ENCODE data around the gene ZNF23. TPM values are rescaled to one million over a fixed set of nuclear protein-coding genes. Genes with fewer than 3 reads are reported as not detected.

Gene ZNF23
- total RNA-seq (2022; extraction: Qiagen RNA extraction; ENCODE audit: low read depth) = 5.4 to 7.4 TPM (median 6.1 TPM) in 5 replicates

DNA sequence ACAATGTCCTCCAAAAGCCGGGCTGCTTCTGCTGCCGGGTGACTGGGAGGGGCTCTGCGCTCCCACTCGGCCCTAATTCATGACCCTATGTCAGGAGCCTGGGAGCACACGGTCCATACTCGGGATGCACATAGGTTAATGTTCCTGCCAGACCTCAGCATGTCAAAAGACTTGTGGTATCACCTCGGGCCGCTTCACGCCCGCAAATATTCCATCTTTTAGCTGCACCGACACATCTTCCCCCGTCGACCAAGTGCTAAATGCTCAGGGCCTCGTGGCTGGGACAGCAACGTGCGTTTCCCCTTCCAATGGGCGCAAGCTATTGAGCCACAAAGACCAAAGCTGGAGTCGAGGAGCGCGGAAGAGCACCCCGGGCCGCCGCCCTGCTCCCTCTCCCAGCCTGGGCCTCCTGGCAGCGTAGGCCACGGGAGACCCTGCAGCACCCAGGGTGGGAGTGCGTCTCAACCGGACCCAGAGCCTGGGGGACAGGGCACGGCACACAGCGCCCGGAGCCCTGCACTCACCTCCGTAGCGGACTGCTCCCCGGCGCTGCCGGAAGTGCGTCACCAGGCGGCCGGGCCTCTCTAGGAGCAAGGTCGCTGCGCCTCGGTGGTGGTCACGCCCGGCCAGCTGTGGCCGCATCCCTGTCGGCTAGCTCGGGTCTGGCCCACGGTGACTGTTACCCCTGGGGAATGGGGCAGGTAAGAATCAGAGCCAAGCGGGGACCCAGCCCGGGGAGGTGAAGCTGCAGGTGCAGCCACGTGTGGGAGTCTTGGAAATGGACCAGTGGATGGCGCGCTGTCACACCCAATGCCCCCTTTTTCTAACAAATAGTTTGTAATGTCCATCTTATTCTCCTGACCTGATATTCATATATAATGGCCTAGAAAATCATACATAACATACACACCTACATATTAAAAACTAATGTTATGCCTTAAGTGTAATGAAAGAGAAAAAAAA lies at the start of gene ZNF23:
Gene ZNF23, minus strand, starts transcription at position 562 of the 963 bp plus-strand sequence. CDS start 5,451 bp downstream, outside the sequence.

DNA sequence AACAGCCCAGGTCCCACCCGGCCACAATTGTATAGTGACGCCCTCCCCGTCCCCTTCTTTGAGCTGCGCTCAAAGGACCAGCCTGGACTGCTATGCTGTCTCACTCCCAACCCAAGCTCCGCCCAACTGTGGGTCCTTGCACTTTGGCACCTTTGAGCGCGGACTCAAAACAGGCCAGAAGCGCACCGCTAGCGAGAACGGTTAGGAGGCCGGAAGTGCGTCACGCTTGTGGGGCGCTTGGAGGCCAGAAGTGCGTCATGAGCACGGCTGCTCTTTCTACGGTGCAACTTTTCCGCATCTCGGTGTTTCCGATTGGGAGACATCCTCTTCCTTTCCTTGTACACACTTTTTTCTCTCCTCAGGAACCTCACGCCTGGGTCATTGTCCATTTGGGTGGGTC lies 27.1 kb upstream of the ZNF23 start, which contains the start of gene ZNF19:
Gene ZNF19, minus strand, starts transcription at position 203 of the 400 bp plus-strand sequence. CDS start 7,210 bp downstream, outside the sequence.

GRCh38 chr16:71442051-71442440 lies 20.0 kb downstream of the ZNF23 start, which contains the start of gene TLE7:
TLE7 (minus strand) TSS chr16:71442054; CDS start chr16:71433324, 8,730 bp downstream.

Other genes with a start within 250 kb of the ZNF23 start
- 0.21 to 0.55 TPM (median 0.32 TPM) in 5 replicates for gene HYDIN, start 231.5 kb downstream of the ZNF23 start, total RNA-seq (2022; extraction: Qiagen RNA extraction; ENCODE audit: low read depth)
- 12.9 to 15.4 TPM (median 13.8 TPM) in 5 replicates for gene CMTR2, start 172.8 kb downstream of the ZNF23 start, total RNA-seq (2022; extraction: Qiagen RNA extraction; ENCODE audit: low read depth)
- gene CALB2, start 103.5 kb downstream of the ZNF23 start, total RNA-seq (2022; extraction: Qiagen RNA extraction; ENCODE audit: low read depth) = 5.8 to 8.8 TPM (median 7.2 TPM) in 5 replicates
- gene TLE7, start 20.2 kb downstream of the ZNF23 start, total RNA-seq (2022; extraction: Qiagen RNA extraction; ENCODE audit: low read depth) = not detected in 5 replicates
- gene ZNF19, start 27.1 kb upstream of the ZNF23 start, total RNA-seq (2022; extraction: Qiagen RNA extraction; ENCODE audit: low read depth) = 1.2 to 3.0 TPM (median 2.0 TPM) in 5 replicates
- 0.06 to 0.20 TPM (median 0.06 TPM) in 4 of 5 replicates, not detected in the other for gene CHST4, start 64.2 kb upstream of the ZNF23 start, total RNA-seq (2022; extraction: Qiagen RNA extraction; ENCODE audit: low read depth)
- 0.02 to 0.09 TPM (median 0.05 TPM) in 3 of 5 replicates, not detected in the others for gene TAT, start 114.8 kb upstream of the ZNF23 start, total RNA-seq (2022; extraction: Qiagen RNA extraction; ENCODE audit: low read depth)
- gene MARVELD3, start 163.9 kb upstream of the ZNF23 start, total RNA-seq (2022; extraction: Qiagen RNA extraction; ENCODE audit: low read depth) = 0.22 to 0.56 TPM (median 0.49 TPM) in 5 replicates